NCI-H2081 treated with DMSO at 0.1 percent for 48 hours (cell line): ENCODE data around the gene WAC.
"Not testable (repeated sequence)": the region's sequence is repeated elsewhere in the genome, so short reads cannot be mapped to it uniquely, and the experiment has no call there.

Experiments used
- DNase-seq: peaks from one replicate; lab custom pipeline; 2025; lab: John Stamatoyannopoulos, UW

WAC gene

GRCh38 chr10:28609636-28610035, 76.7 kb downstream of the WAC start:
- not testable (repeated sequence) for DNase-seq

GRCh38 chr10:28612877-28613276, 80.0 kb downstream of the WAC start:
- DNase-seq, result no peak

- no peak for DNase-seq
Observed at GRCh38 chr10:28616514-28616913, 83.6 kb downstream of the WAC start.

- DNase-seq, result no peak
Observed at GRCh38 chr10:28619455-28619854, 86.5 kb downstream of the WAC start.

- no peak for DNase-seq
Observed at GRCh38 chr10:28620251-28620650, 87.3 kb downstream of the WAC start.

- no peak for DNase-seq
Observed at GRCh38 chr10:28623483-28623882, 90.6 kb downstream of the WAC start.

GRCh38 chr10:28624351-28624750, 91.4 kb downstream of the WAC start:
- no peak for DNase-seq

- DNase-seq, result no peak
Observed at GRCh38 chr10:28627102-28627501, 94.2 kb downstream of the WAC start.

GRCh38 chr10:28628184-28628893, 95.4 kb downstream of the WAC start:
- DNase-seq, result peak; percentile 14

- DNase-seq, result no peak
Observed at GRCh38 chr10:28631896-28632583, 99.1 kb downstream of the WAC start.

GRCh38 chr10:28632584-28632945, 99.6 kb downstream of the WAC start:
- DNase-seq, result no peak

- DNase-seq, result no peak
Observed at GRCh38 chr10:28633750-28634149, 100.8 kb downstream of the WAC start.

- no peak for DNase-seq
Observed at GRCh38 chr10:28637346-28637745, 104.4 kb downstream of the WAC start.

GRCh38 chr10:28638392-28638791, 105.5 kb downstream of the WAC start:
- no peak for DNase-seq

GRCh38 chr10:28640551-28640950, 107.6 kb downstream of the WAC start:
- no peak for DNase-seq

- DNase-seq, result no peak
Observed at GRCh38 chr10:28644647-28645046, 111.7 kb downstream of the WAC start.

GRCh38 chr10:28652106-28652505, 119.2 kb downstream of the WAC start:
- DNase-seq, result no peak

- no peak for DNase-seq
Observed at GRCh38 chr10:28652703-28653102, 119.8 kb downstream of the WAC start.

- DNase-seq, result not testable (repeated sequence)
Observed at GRCh38 chr10:28658824-28659223, 125.9 kb downstream of the WAC start.

GRCh38 chr10:28661035-28661434, 128.1 kb downstream of the WAC start:
- DNase-seq, result no peak

- peak; percentile 16 for DNase-seq
Observed at GRCh38 chr10:28663576-28664368, 130.9 kb downstream of the WAC start.

GRCh38 chr10:28664369-28664740, 131.4 kb downstream of the WAC start:
- DNase-seq, result no peak
